GM18505 (cell line): ENCODE data around the gene INO80.

Experiments
- ATAC-seq: cut with Tn5 transposase; IDR thresholded peaks from one replicate; pipeline ENCODE4 v1.9.1; 2021; ENCODE audit not compliant: unreplicated experiment
- POLR2A ChIP-seq: IDR thresholded peaks from 4 replicates; pipeline ENCODE4 v1.6.1; 2011; ENCODE audit warnings: borderline replicate concordance; ENCODE audit not compliant: insufficient read depth, insufficient read length; ENCODE audit errors: extremely low read depth

INO80 gene

GRCh38 chr15:41047474-41047873 lies 68.6 kb downstream of the INO80 start:
- TF ChIP-seq POLR2A: no peak
- ATAC-seq: no peak

GRCh38 chr15:41043276-41043951 lies 72.7 kb downstream of the INO80 start:
- no peak for ATAC-seq
- TF ChIP-seq POLR2A: no peak

- ATAC-seq: no peak
- no peak for TF ChIP-seq POLR2A
Observed at GRCh38 chr15:41042851-41043250, 73.2 kb downstream of the INO80 start.

- no peak for ATAC-seq
- TF ChIP-seq POLR2A: no peak
Observed at GRCh38 chr15:41039121-41039520, 77.0 kb downstream of the INO80 start.

- ATAC-seq: no peak
- TF ChIP-seq POLR2A: no peak
Observed at GRCh38 chr15:41032079-41032328, 84.1 kb downstream of the INO80 start.

GRCh38 chr15:41031232-41032078 lies 84.6 kb downstream of the INO80 start:
- ATAC-seq: no peak
- no peak for TF ChIP-seq POLR2A

- TF ChIP-seq POLR2A: no peak
- no peak for ATAC-seq
Observed at GRCh38 chr15:41028853-41029252, 87.2 kb downstream of the INO80 start.

- no peak for TF ChIP-seq POLR2A
- no peak for ATAC-seq
Observed at GRCh38 chr15:41025393-41025792, 90.7 kb downstream of the INO80 start.

- TF ChIP-seq POLR2A: no peak
- no peak for ATAC-seq
Observed at GRCh38 chr15:41024885-41025284, 91.2 kb downstream of the INO80 start.

GRCh38 chr15:41024131-41024530 lies 91.9 kb downstream of the INO80 start:
- TF ChIP-seq POLR2A: no peak
- ATAC-seq: no peak

- ATAC-seq: no peak
- no peak for TF ChIP-seq POLR2A
Observed at GRCh38 chr15:41022487-41023090, 93.5 kb downstream of the INO80 start.

- TF ChIP-seq POLR2A: no peak
- no peak for ATAC-seq
Observed at GRCh38 chr15:41020829-41021228, 95.3 kb downstream of the INO80 start.

GRCh38 chr15:41020311-41020710 lies 95.8 kb downstream of the INO80 start:
- TF ChIP-seq POLR2A: no peak
- no peak for ATAC-seq

GRCh38 chr15:41019174-41019573 lies 96.9 kb downstream of the INO80 start:
- TF ChIP-seq POLR2A: no peak
- ATAC-seq: no peak
